Measurements from ENCODE around the gene AIF1L.

AIF1L gene

GRCh38 chr9:131162886-131163285, 66.6 kb downstream of the AIF1L start:
- no peak overlapping the region for H3K27ac ChIP-seq
- no peak for TF ChIP-seq CTCF (conservative IDR thresholded peaks at IDR 0.05)

- no peak for TF ChIP-seq CTCF (conservative IDR thresholded peaks at IDR 0.05)
- no peak overlapping the region; the same call in 1 of the 2 replicates for H3K27ac ChIP-seq
Measured at GRCh38 chr9:131165523-131165922, 69.2 kb downstream of the AIF1L start.

GRCh38 chr9:131167146-131167692, 70.9 kb downstream of the AIF1L start:
- peak overlapping the region; percentile 61 for H3K27ac ChIP-seq
- no peak for TF ChIP-seq CTCF (conservative IDR thresholded peaks at IDR 0.05)

- peak overlapping the region; percentile 61 for H3K27ac ChIP-seq
- TF ChIP-seq CTCF (conservative IDR thresholded peaks at IDR 0.05), result no peak
Measured at GRCh38 chr9:131167936-131168335, 71.6 kb downstream of the AIF1L start.

GRCh38 chr9:131169563-131170240, 73.4 kb downstream of the AIF1L start:
- no peak for TF ChIP-seq CTCF (conservative IDR thresholded peaks at IDR 0.05)
- no peak overlapping the region for H3K27ac ChIP-seq

Measured in VCaP (cell line).